Measurements from ENCODE around the gene KANSL2. TPM values are rescaled to one million over a fixed set of nuclear protein-coding genes. Genes with fewer than 3 reads are reported as not detected.
"Not testable (repeated sequence)": the region's sequence is repeated elsewhere in the genome, so short reads cannot be mapped to it uniquely, and the experiment has no call there.

KANSL2 gene
- total RNA-seq, 1 donor from 2014 or later, result 70.3 TPM

- peak overlapping the region; percentile 61 for H3K4me3 ChIP-seq (ENCODE audit: low read depth, low read length)
- FAIRE-seq (no peak), DNase-seq (ENCODE audit: low read depth) (peak; percentile 2)
- H3K27me3 ChIP-seq (ENCODE audit: control insufficient read depth, insufficient read depth, low read length), result no peaks in the 10 kb centered on the region
- no peak for TF ChIP-seq CTCF (IDR thresholded peaks at IDR 0.05; ENCODE audit: insufficient read depth, low read length, severe bottlenecking)
- H3K36me3 ChIP-seq (ENCODE audit: control insufficient read depth, insufficient read depth, low read length), result peaks cover 1% of the 10 kb centered on the region
These were observed 34.1 kb upstream of the KANSL2 start for GRCh38 chr12:48716168-48716492.

GRCh38 chr12:48712209-48712608, 30.2 kb upstream of the KANSL2 start:
- Histone ChIP-seq H3K4me3 (ENCODE audit: low read depth, low read length) (no peak overlapping the region), H3K27me3 (ENCODE audit: control insufficient read depth, insufficient read depth, low read length) (no peaks in the 10 kb centered on the region), H3K36me3 (ENCODE audit: control insufficient read depth, insufficient read depth, low read length) (peaks cover 1% of the 10 kb centered on the region)
- DNase-seq (ENCODE audit: low read depth) (no peak), FAIRE-seq (no peak)
- TF ChIP-seq CTCF (IDR thresholded peaks at IDR 0.05; ENCODE audit: insufficient read depth, low read length, severe bottlenecking), result no peak

- not testable (repeated sequence) for H3K4me3 ChIP-seq (ENCODE audit: low read depth, low read length); H3K36me3 ChIP-seq (ENCODE audit: control insufficient read depth, insufficient read depth, low read length); DNase-seq (ENCODE audit: low read depth); FAIRE-seq; H3K27me3 ChIP-seq (ENCODE audit: control insufficient read depth, insufficient read depth, low read length)
These were observed 16.8 kb upstream of the KANSL2 start for GRCh38 chr12:48698822-48699221.

- Histone ChIP-seq H3K4me3 (ENCODE audit: low read depth, low read length) (no peak overlapping the region), H3K36me3 (ENCODE audit: control insufficient read depth, insufficient read depth, low read length) (peaks cover 11% of the 10 kb centered on the region), H3K27me3 (ENCODE audit: control insufficient read depth, insufficient read depth, low read length) (no peaks in the 10 kb centered on the region)
- DNase-seq (ENCODE audit: low read depth) (no peak), FAIRE-seq (no peak)
- no peak for TF ChIP-seq CTCF (IDR thresholded peaks at IDR 0.05; ENCODE audit: insufficient read depth, low read length, severe bottlenecking)
These were observed 14.6 kb upstream of the KANSL2 start for GRCh38 chr12:48696626-48697025.

GRCh38 chr12:48695859-48696258, 13.8 kb upstream of the KANSL2 start:
- no peak for TF ChIP-seq CTCF (IDR thresholded peaks at IDR 0.05; ENCODE audit: insufficient read depth, low read length, severe bottlenecking)
- Histone ChIP-seq H3K36me3 (ENCODE audit: control insufficient read depth, insufficient read depth, low read length) (peaks cover 11% of the 10 kb centered on the region), H3K27me3 (ENCODE audit: control insufficient read depth, insufficient read depth, low read length) (no peaks in the 10 kb centered on the region), H3K4me3 (ENCODE audit: low read depth, low read length) (no peak overlapping the region)
- FAIRE-seq (no peak), DNase-seq (ENCODE audit: low read depth) (no peak)

- Histone ChIP-seq H3K27me3 (ENCODE audit: control insufficient read depth, insufficient read depth, low read length) (no peaks in the 10 kb centered on the region), H3K36me3 (ENCODE audit: control insufficient read depth, insufficient read depth, low read length) (peaks cover 11% of the 10 kb centered on the region), H3K4me3 (ENCODE audit: low read depth, low read length) (no peak overlapping the region)
- DNase-seq (ENCODE audit: low read depth) (no peak), FAIRE-seq (no peak)
- no peak for TF ChIP-seq CTCF (IDR thresholded peaks at IDR 0.05; ENCODE audit: insufficient read depth, low read length, severe bottlenecking)
These were observed 12.0 kb upstream of the KANSL2 start for GRCh38 chr12:48694038-48694437.

Data from bronchial epithelial cell (primary cell).